ENCODE data around the gene EID2.

GRCh38 chr19:39501340-39501739 lies 38.6 kb downstream of the EID2 start:
- TF ChIP-seq CTCF (IDR thresholded peaks at IDR 0.05; ENCODE audit: control extremely low read depth in 1 of 3, insufficient read depth in 1 of 3, low read depth in 1 of 3, low read length in 3 of 3) (no peak), EZH2 (IDR thresholded peaks at IDR 0.05; ENCODE audit: low read depth, low read length, severe bottlenecking) (no peak), KDM1A (IDR thresholded peaks at IDR 0.05; ENCODE audit: borderline replicate concordance, low read length) (no peak), FOSL1 (IDR thresholded peaks at IDR 0.05; ENCODE audit: insufficient read depth, low read depth, low read length) (no peak), TBP (IDR thresholded peaks at IDR 0.05; ENCODE audit: low read depth, low read length) (no peak), SP2 (IDR thresholded peaks at IDR 0.05; ENCODE audit: low read length) (no peak), YY1 (IDR thresholded peaks at IDR 0.05; ENCODE audit: low read depth, low read length) (no peak), POLR2A (IDR thresholded peaks at IDR 0.05; ENCODE audit: control extremely low read depth in 1 of 2, low read depth in 2 of 2, low read length in 2 of 2) (no peak), E2F6 (IDR thresholded peaks at IDR 0.05) (no peak), EP300 (IDR thresholded peaks at IDR 0.05; ENCODE audit: borderline replicate concordance in 1 of 2, low read depth in 2 of 2, low read length in 2 of 2) (no peak), CEBPB (IDR thresholded peaks at IDR 0.05; ENCODE audit: low read depth, low read length) (no peak), BRCA1 (IDR thresholded peaks at IDR 0.05; ENCODE audit: low read depth, low read length) (no peak), USF2 (IDR thresholded peaks at IDR 0.05; ENCODE audit: low read length) (no peak)
